Adrenal gland (tissue), 12 donors: ENCODE results near the gene ADAMTS17. TPM values are rescaled to one million over a fixed set of nuclear protein-coding genes. Genes with fewer than 3 reads are reported as not detected.
A peak's percentile ranks its signal among the peaks of the same experiment; 100 is the strongest.

Experiments used
- DNase-seq, 7 donors: peaks; one replicate each; pipeline ENCODE4 v3.0.0-alpha.2; 2019 to 2020
- H3K27ac ChIP-seq, 5 donors: fragments of 200-600 bp; sonication (generic) in 4 of 5; 1 replicate in 3 of 5; 2 replicates in 2 of 5; pipeline versions ENCODE4 v1.5.1 to v1.8.0; 2016 to 2020; ENCODE audit warnings: mild to moderate bottlenecking in 1 of 5
- H3K27me3 ChIP-seq: fragments of 200-600 bp; 2 replicates; pipeline ENCODE4 v1.8.0; 2021
- H3K36me3 ChIP-seq, 2 donors: fragments of 200-600 bp; replicated peaks in 1 of 2; 1 replicate in 1 of 2; 2 replicates in 1 of 2; pipeline versions ENCODE4 v1.5.1 to v1.8.0; 2018 to 2022
- H3K4me1 ChIP-seq, 2 donors: fragments of 200-600 bp; replicated peaks in 1 of 2; 1 replicate in 1 of 2; 2 replicates in 1 of 2; pipeline versions ENCODE4 v1.5.1 to v1.8.0; 2018 to 2021
- H3K4me3 ChIP-seq, 4 donors: fragments of 200-600 bp; sonication (generic) in 3 of 4; one replicate each; pipeline ENCODE4 v1.5.1; 2016 to 2018
- H3K9me3 ChIP-seq, 3 donors: fragments of 200-600 bp; sonication (generic) in 1 of 3; replicated peaks in 1 of 3; 1 replicate in 2 of 3; 2 replicates in 1 of 3; pipeline versions ENCODE4 v1.5.1 to v1.8.0; 2016 to 2021
- POLR2A ChIP-seq, 2 donors: fragments of 450-650 bp; IDR thresholded peaks; one replicate each; pipeline ENCODE4 v1.6.1; 2017; ENCODE audit warnings: antibody characterized with exemption in 2 of 2, mild to moderate bottlenecking in 2 of 2, moderate library complexity in 1 of 2
- WGBS, 4 donors: extraction: QIAGEN DNeasy Blood & Tissue Kit in 2 of 4; methylation state at CpG; one replicate each; pipeline versions ENCODE4 v1.1.5 to v1.1.7; 2013 to 2017; 5-methylcytosine and 5-hydroxymethylcytosine counted together
- intact Hi-C, 2 donors: fragments of 100-400 bp; cut with DNase I; formaldehyde crosslinking; loops; one replicate each; pipeline versions ENCODE4 v1.14.1 to v1.15.0; 2022 to 2023
- polyA plus RNA-seq, 3 donors: library from polyadenylated mRNA; stranded (reverse); fragments of 200-250 nt in 2 of 3; fragments of 350-450 nt in 1 of 3; fragmentation: Illumina TruSeq in 1 of 3; extraction: RNeasy Lipid Tissue Mini Kit (QIAGEN cat#74804) in 1 of 3; gene quantifications; one replicate each; pipeline ENCODE4 v1.2.3, GENCODE V29; 2013 to 2014
- total RNA-seq, 9 donors: library from RNA; depleted of rRNA in 4 of 9; stranded (reverse); fragments of >200 nt in 4 of 9; fragments of 120-200 nt in 1 of 9; fragmentation: NEBNext Ultra II Directional in 1 of 9; extraction: Animal tissue kit (Norgen Biotek cat#: 25700) in 1 of 9; gene quantifications; one replicate each; pipeline versions ENCODE4 v1.1.0 to v1.2.4, GENCODE V29; 2013 to 2023
- TF ChIP-seq, protein P1 (sequence below), 6 experiments: fragments of 450-650 bp in 4 of 6; fragments of 200-600 bp in 2 of 6; sonication (generic) in 1 of 6; IDR thresholded peaks; 1 replicate in 5 of 6; 2 replicates in 1 of 6; pipeline versions ENCODE4 v1.5.1 to v1.8.0; 2016 to 2021; ENCODE audit warnings: antibody characterized with exemption in 6 of 6, mild to moderate bottlenecking in 2 of 6, moderate library complexity in 1 of 6
- donor health status: healthy with polysubstance abuse.
- donor health status: Bipolar disorder and iron deficiency.
- donor health status: DM: yes; HTN: yes; CAD: no.
- donor health status: DM: no; HTN: no; CAD: no.
- donor health status: DM: no; HTN: no; CAD: no.
- donor health status: DM: yes; HTN: yes; CAD: no.

The ADAMTS17 gene
- total and polyA plus RNA-seq, 12 donors: 0.51 to 14.8 (median 2.9) TPM

DNA sequence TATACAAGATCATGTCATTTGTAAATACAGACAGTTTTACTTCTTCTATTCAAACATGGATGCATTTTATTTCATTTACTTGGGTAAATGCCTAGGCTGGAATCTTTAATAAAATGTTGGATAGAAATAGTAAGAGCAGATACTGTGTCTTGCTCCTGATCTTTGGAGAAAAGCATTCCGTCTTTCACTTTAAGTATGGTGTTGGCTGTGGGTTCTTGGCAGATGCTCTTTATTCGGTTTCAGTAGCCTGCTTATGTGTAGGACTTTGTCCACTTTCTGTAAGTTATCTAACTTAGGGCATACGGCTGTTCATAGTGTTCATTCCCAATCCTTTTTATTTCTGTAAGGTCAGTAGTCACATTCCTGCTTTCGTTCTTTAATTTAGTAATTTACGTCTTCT, 303.0 kb downstream of the ADAMTS17 start:
- Histone ChIP-seq H3K27me3 (no peaks in the 10 kb centered on the region), H3K27ac (no peak overlapping the region), H3K36me3 (no peaks in the 10 kb centered on the region), H3K9me3 (no peaks in the 10 kb centered on the region), H3K4me1 (peaks cover 7 to 14% of the 10 kb centered on the region in 2 donors), H3K4me3 (no peak overlapping the region)
- intact Hi-C loops: no loop called here
- DNase-seq: no peak
- TF ChIP-seq, protein P1, sequence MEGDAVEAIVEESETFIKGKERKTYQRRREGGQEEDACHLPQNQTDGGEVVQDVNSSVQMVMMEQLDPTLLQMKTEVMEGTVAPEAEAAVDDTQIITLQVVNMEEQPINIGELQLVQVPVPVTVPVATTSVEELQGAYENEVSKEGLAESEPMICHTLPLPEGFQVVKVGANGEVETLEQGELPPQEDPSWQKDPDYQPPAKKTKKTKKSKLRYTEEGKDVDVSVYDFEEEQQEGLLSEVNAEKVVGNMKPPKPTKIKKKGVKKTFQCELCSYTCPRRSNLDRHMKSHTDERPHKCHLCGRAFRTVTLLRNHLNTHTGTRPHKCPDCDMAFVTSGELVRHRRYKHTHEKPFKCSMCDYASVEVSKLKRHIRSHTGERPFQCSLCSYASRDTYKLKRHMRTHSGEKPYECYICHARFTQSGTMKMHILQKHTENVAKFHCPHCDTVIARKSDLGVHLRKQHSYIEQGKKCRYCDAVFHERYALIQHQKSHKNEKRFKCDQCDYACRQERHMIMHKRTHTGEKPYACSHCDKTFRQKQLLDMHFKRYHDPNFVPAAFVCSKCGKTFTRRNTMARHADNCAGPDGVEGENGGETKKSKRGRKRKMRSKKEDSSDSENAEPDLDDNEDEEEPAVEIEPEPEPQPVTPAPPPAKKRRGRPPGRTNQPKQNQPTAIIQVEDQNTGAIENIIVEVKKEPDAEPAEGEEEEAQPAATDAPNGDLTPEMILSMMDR (IDR thresholded peaks at IDR 0.05): no peak
- no peak for TF ChIP-seq POLR2A (IDR thresholded peaks at IDR 0.05)
- WGBS, 4 donors: 85 to 89% (median 86%) methylated on average over 5 of the region's 5 CpGs

DNA sequence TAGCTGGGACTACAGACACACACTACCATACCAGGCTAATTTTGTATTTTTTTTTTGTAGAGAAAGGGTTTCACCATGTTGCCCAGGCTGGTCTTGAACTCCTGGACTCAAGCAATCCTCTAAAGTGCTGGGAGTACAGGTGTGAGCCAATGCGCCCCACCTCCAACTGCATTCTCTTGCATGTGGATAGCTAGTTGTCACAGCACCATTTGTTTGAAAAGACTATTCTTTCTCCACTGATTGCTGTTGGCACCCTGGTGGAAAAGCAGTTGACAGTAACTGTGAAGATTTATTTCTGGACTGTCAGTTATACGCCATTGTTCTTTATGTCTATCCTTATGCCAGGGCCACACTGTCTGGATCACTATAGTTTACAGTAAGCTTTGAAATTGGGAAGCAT, 303.9 kb downstream of the ADAMTS17 start:
- DNase-seq: peak in 1 of 7 donors; percentile 30
- Histone ChIP-seq H3K27ac (no peak overlapping the region), H3K9me3 (no peaks in the 10 kb centered on the region), H3K4me1 (peaks cover 0 to 6% of the 10 kb centered on the region in 2 donors), H3K4me3 (no peak overlapping the region), H3K27me3 (no peaks in the 10 kb centered on the region), H3K36me3 (no peaks in the 10 kb centered on the region)
- intact Hi-C loops: no loop called here
- TF ChIP-seq, protein P1 (IDR thresholded peaks at IDR 0.05): no peak
- TF ChIP-seq POLR2A (IDR thresholded peaks at IDR 0.05): no peak
- 92 to 97% (median 95%) methylated on average over 2 of the region's 2 CpGs for WGBS, 4 donors

DNA sequence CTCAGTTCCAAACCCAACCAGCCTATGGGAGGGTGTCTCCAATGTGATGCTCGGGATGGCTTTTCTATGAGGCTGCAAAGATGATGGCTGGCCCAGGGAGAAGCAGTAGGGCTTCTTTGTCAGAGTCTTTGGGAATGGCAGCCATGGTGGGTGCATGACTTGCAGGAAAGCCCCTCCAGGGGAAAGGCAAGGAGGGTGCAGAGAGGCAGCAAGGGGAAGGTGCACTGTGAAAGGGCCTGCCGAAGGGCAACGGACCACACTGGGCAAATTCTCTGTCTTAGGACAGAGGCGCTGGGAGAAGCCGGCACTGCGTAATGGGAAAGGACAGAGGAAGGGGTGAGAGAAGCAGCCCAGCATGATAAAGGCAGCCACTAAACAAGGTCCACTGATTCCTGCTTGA, 305.8 kb downstream of the ADAMTS17 start:
- WGBS, 4 donors: 96 to 98% (median 96%) methylated on average over 6 of the region's 6 CpGs
- Histone ChIP-seq H3K9me3 (no peaks in the 10 kb centered on the region), H3K27ac (no peak overlapping the region), H3K36me3 (no peaks in the 10 kb centered on the region), H3K4me1 (no peaks in the 10 kb centered on the region), H3K4me3 (no peak overlapping the region), H3K27me3 (no peaks in the 10 kb centered on the region)
- TF ChIP-seq, protein P1 (IDR thresholded peaks at IDR 0.05): no peak
- no peak for TF ChIP-seq POLR2A (IDR thresholded peaks at IDR 0.05)
- intact Hi-C loops: no loop called here
- no peak for DNase-seq

DNA sequence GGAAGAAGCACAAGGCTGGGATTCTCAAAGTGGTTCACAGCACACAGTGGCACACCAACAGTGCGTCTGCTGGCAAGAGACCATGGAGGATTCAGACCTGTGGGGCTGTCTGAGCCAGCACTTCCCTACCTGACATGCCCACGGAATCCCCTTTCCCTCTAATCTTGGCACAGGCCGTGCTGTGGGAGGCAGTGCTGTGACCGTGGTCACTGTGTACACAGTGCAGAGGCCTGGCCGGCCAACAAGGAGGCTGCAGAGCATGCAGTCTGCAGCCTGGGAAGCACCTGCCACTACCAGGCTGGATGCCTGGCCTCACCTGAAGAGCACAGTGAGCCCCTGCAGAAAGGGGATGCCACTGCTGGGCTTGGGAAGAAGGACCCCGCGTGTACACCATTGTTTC, 307.6 kb downstream of the ADAMTS17 start:
- 70 to 90% (median 86%) methylated on average over 2 to 7 of the region's 7 CpGs for WGBS, 4 donors
- Histone ChIP-seq H3K36me3 (no peaks in the 10 kb centered on the region), H3K27ac (no peak overlapping the region), H3K4me3 (no peak overlapping the region), H3K4me1 (no peaks in the 10 kb centered on the region), H3K27me3 (no peaks in the 10 kb centered on the region), H3K9me3 (no peaks in the 10 kb centered on the region)
- intact Hi-C loops: no loop called here
- DNase-seq: no peak
- no peak for TF ChIP-seq POLR2A (IDR thresholded peaks at IDR 0.05)
- TF ChIP-seq, protein P1 (IDR thresholded peaks at IDR 0.05): no peak
